SU-DHL-6 (cell line): ENCODE data around the gene HSD17B12.

ENCODE experiments used
- EZH2phosphoT487 ChIP-seq: fragments of 200-600 bp; sonication (generic), shearing (Covaris generic); conservative IDR thresholded peaks from 2 replicates; pipeline ENCODE4 v1.6.1; 2018; ENCODE audit warnings: mild to moderate bottlenecking, antibody characterized with exemption, low read length, moderate library complexity, mixed read lengths
- TF ChIP-seq, protein P1 (sequence below): fragments of 200-600 bp; sonication (generic); IDR thresholded peaks from one replicate; pipeline ENCODE4 v1.5.1; 2017; ENCODE audit warnings: antibody characterized with exemption, mild to moderate bottlenecking, low read length, moderate library complexity; ENCODE audit not compliant: insufficient read depth, poor library complexity, severe bottlenecking

DNA sequence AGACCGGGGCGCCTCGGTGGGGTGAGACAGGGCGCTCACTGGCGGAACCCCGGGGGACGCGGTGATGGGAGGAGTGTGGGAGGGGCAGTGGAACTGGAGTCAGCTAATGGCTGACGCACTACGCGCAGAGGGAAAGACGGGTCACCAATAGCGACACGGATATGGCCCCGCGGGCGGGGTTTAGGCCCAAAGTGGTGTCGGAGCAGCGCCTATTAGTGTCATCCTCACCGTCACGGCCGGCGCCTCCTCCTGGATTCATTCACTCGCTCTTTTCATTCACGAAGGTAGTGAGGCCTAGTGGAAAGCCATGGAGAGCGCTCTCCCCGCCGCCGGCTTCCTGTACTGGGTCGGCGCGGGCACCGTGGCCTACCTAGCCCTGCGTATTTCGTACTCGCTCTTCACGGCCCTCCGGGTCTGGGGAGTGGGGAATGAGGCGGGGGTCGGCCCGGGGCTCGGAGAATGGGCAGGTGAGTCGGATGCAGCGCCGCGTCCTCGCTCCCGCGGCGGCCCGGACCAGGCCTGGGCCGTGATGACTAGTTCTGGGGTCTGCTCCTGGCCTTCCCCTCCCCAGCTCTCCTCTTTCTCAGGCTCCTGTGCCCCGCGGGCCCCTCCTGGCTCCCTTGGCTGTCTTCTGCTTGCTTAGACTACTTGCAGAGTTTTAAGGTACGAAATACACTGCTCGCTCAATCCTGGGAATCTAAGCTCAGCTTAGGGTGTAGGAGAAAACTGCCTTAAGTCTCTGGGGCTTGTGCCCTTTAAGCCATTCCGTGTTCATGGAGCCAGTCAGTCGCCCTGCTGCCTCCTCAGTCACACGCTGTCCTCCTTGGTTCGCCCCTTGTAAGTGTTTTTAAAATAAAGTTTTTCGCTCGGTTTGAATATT is at the start of gene HSD17B12:
- TF ChIP-seq, protein P1, sequence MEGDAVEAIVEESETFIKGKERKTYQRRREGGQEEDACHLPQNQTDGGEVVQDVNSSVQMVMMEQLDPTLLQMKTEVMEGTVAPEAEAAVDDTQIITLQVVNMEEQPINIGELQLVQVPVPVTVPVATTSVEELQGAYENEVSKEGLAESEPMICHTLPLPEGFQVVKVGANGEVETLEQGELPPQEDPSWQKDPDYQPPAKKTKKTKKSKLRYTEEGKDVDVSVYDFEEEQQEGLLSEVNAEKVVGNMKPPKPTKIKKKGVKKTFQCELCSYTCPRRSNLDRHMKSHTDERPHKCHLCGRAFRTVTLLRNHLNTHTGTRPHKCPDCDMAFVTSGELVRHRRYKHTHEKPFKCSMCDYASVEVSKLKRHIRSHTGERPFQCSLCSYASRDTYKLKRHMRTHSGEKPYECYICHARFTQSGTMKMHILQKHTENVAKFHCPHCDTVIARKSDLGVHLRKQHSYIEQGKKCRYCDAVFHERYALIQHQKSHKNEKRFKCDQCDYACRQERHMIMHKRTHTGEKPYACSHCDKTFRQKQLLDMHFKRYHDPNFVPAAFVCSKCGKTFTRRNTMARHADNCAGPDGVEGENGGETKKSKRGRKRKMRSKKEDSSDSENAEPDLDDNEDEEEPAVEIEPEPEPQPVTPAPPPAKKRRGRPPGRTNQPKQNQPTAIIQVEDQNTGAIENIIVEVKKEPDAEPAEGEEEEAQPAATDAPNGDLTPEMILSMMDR: no peak
- no peak for TF ChIP-seq EZH2phosphoT487
